ENCODE measurements around the gene EPS15.

Gene EPS15

GRCh38 chr1:51525295-51525694, 6.2 kb upstream of the EPS15 start:
- no peaks in the 10 kb centered on the region for H3K9me3 ChIP-seq (ENCODE audit: control insufficient read depth, low read length)
- H3K4me1 ChIP-seq (ENCODE audit: control insufficient read depth, insufficient read depth, low read length), result no peaks in the 10 kb centered on the region
- H3K36me3 ChIP-seq (ENCODE audit: control insufficient read depth, insufficient read depth, low read length), result no peaks in the 10 kb centered on the region
- WGBS, 2 experiments, result 96% methylated on average over 2 of the region's 2 CpGs
- H3K4me3 ChIP-seq (ENCODE audit: insufficient read depth, low read depth, low read length), result no peak overlapping the region
- H3K27ac ChIP-seq (ENCODE audit: insufficient read depth, low read depth, low read length, poor library complexity, severe bottlenecking), result no peak overlapping the region
- no peaks in the 10 kb centered on the region for H3K27me3 ChIP-seq (ENCODE audit: control insufficient read depth, insufficient read depth, low read length, poor library complexity, severe bottlenecking)

- Histone ChIP-seq H3K36me3 (ENCODE audit: control insufficient read depth, insufficient read depth, low read length) (no peaks in the 10 kb centered on the region), H3K27me3 (ENCODE audit: control insufficient read depth, insufficient read depth, low read length, poor library complexity, severe bottlenecking) (no peaks in the 10 kb centered on the region), H3K4me3 (ENCODE audit: insufficient read depth, low read depth, low read length) (no peak overlapping the region), H3K4me1 (ENCODE audit: control insufficient read depth, insufficient read depth, low read length) (no peaks in the 10 kb centered on the region), H3K27ac (ENCODE audit: insufficient read depth, low read depth, low read length, poor library complexity, severe bottlenecking) (no peak overlapping the region), H3K9me3 (ENCODE audit: control insufficient read depth, low read length) (no peaks in the 10 kb centered on the region)
- 100% methylated on average over 1 of the region's 1 CpG for WGBS, 2 experiments
Observed at GRCh38 chr1:51524817-51525216, 5.8 kb upstream of the EPS15 start.

GRCh38 chr1:51523931-51524330, 4.9 kb upstream of the EPS15 start:
- no peaks in the 10 kb centered on the region for H3K4me1 ChIP-seq (ENCODE audit: control insufficient read depth, insufficient read depth, low read length)
- H3K27me3 ChIP-seq (ENCODE audit: control insufficient read depth, insufficient read depth, low read length, poor library complexity, severe bottlenecking), result no peaks in the 10 kb centered on the region
- H3K4me3 ChIP-seq (ENCODE audit: insufficient read depth, low read depth, low read length), result no peak overlapping the region
- no peaks in the 10 kb centered on the region for H3K36me3 ChIP-seq (ENCODE audit: control insufficient read depth, insufficient read depth, low read length)
- WGBS, 2 experiments, result 89 to 95% methylated on average over 4 of the region's 4 CpGs
- H3K27ac ChIP-seq (ENCODE audit: insufficient read depth, low read depth, low read length, poor library complexity, severe bottlenecking), result no peak overlapping the region
- H3K9me3 ChIP-seq (ENCODE audit: control insufficient read depth, low read length), result no peaks in the 10 kb centered on the region

GRCh38 chr1:51520700-51521248, 1.7 kb upstream of the EPS15 start:
- H3K9me3 ChIP-seq (ENCODE audit: control insufficient read depth, low read length), result no peaks in the 10 kb centered on the region
- H3K4me3 ChIP-seq (ENCODE audit: insufficient read depth, low read depth, low read length), result no peak overlapping the region
- H3K36me3 ChIP-seq (ENCODE audit: control insufficient read depth, insufficient read depth, low read length), result no peaks in the 10 kb centered on the region
- peaks cover 7% of the 10 kb centered on the region for H3K4me1 ChIP-seq (ENCODE audit: control insufficient read depth, insufficient read depth, low read length)
- no peaks in the 10 kb centered on the region for H3K27me3 ChIP-seq (ENCODE audit: control insufficient read depth, insufficient read depth, low read length, poor library complexity, severe bottlenecking)
- no peak overlapping the region for H3K27ac ChIP-seq (ENCODE audit: insufficient read depth, low read depth, low read length, poor library complexity, severe bottlenecking)
- 84 to 93% methylated on average over 3 of the region's 3 CpGs for WGBS, 2 experiments

GRCh38 chr1:51519865-51520699, 1.0 kb upstream of the EPS15 start:
- 91 to 92% methylated on average over 8 of the region's 8 CpGs for WGBS, 2 experiments
- H3K27me3 ChIP-seq (ENCODE audit: control insufficient read depth, insufficient read depth, low read length, poor library complexity, severe bottlenecking), result no peaks in the 10 kb centered on the region
- no peaks in the 10 kb centered on the region for H3K9me3 ChIP-seq (ENCODE audit: control insufficient read depth, low read length)
- peaks cover 7% of the 10 kb centered on the region for H3K4me1 ChIP-seq (ENCODE audit: control insufficient read depth, insufficient read depth, low read length)
- H3K36me3 ChIP-seq (ENCODE audit: control insufficient read depth, insufficient read depth, low read length), result no peaks in the 10 kb centered on the region
- no peak overlapping the region for H3K4me3 ChIP-seq (ENCODE audit: insufficient read depth, low read depth, low read length)
- H3K27ac ChIP-seq (ENCODE audit: insufficient read depth, low read depth, low read length, poor library complexity, severe bottlenecking), result no peak overlapping the region

GRCh38 chr1:51518586-51519047, 449 bp downstream of the EPS15 start:
- H3K36me3 ChIP-seq (ENCODE audit: control insufficient read depth, insufficient read depth, low read length), result no peaks in the 10 kb centered on the region
- H3K27me3 ChIP-seq (ENCODE audit: control insufficient read depth, insufficient read depth, low read length, poor library complexity, severe bottlenecking), result no peaks in the 10 kb centered on the region
- H3K27ac ChIP-seq (ENCODE audit: insufficient read depth, low read depth, low read length, poor library complexity, severe bottlenecking), result no peak overlapping the region
- 0% methylated on average over 52 of the region's 52 CpGs for WGBS, 2 experiments
- H3K9me3 ChIP-seq (ENCODE audit: control insufficient read depth, low read length), result no peaks in the 10 kb centered on the region
- H3K4me1 ChIP-seq (ENCODE audit: control insufficient read depth, insufficient read depth, low read length), result peaks cover 7% of the 10 kb centered on the region
- peak overlapping the region; percentile 83 for H3K4me3 ChIP-seq (ENCODE audit: insufficient read depth, low read depth, low read length)

- Histone ChIP-seq H3K36me3 (ENCODE audit: control insufficient read depth, insufficient read depth, low read length) (no peaks in the 10 kb centered on the region), H3K4me3 (ENCODE audit: insufficient read depth, low read depth, low read length) (peak overlapping the region; percentile 83), H3K4me1 (ENCODE audit: control insufficient read depth, insufficient read depth, low read length) (peaks cover 7% of the 10 kb centered on the region), H3K27ac (ENCODE audit: insufficient read depth, low read depth, low read length, poor library complexity, severe bottlenecking) (no peak overlapping the region), H3K27me3 (ENCODE audit: control insufficient read depth, insufficient read depth, low read length, poor library complexity, severe bottlenecking) (no peaks in the 10 kb centered on the region), H3K9me3 (ENCODE audit: control insufficient read depth, low read length) (no peaks in the 10 kb centered on the region)
- 1% methylated on average over 20 of the region's 20 CpGs for WGBS, 2 experiments
Observed at GRCh38 chr1:51518033-51518585, 957 bp downstream of the EPS15 start.

- no peak overlapping the region for H3K27ac ChIP-seq (ENCODE audit: insufficient read depth, low read depth, low read length, poor library complexity, severe bottlenecking)
- WGBS, 2 experiments, result 21 to 24% methylated on average over 7 of the region's 7 CpGs
- H3K4me3 ChIP-seq (ENCODE audit: insufficient read depth, low read depth, low read length), result peak overlapping the region; percentile 83
- H3K36me3 ChIP-seq (ENCODE audit: control insufficient read depth, insufficient read depth, low read length), result no peaks in the 10 kb centered on the region
- H3K27me3 ChIP-seq (ENCODE audit: control insufficient read depth, insufficient read depth, low read length, poor library complexity, severe bottlenecking), result no peaks in the 10 kb centered on the region
- no peaks in the 10 kb centered on the region for H3K9me3 ChIP-seq (ENCODE audit: control insufficient read depth, low read length)
- peaks cover 7% of the 10 kb centered on the region for H3K4me1 ChIP-seq (ENCODE audit: control insufficient read depth, insufficient read depth, low read length)
Observed at GRCh38 chr1:51517361-51518032, 1.6 kb downstream of the EPS15 start.

GRCh38 chr1:51516649-51517158, 2.4 kb downstream of the EPS15 start:
- Histone ChIP-seq H3K27me3 (ENCODE audit: control insufficient read depth, insufficient read depth, low read length, poor library complexity, severe bottlenecking) (no peaks in the 10 kb centered on the region), H3K36me3 (ENCODE audit: control insufficient read depth, insufficient read depth, low read length) (no peaks in the 10 kb centered on the region), H3K4me3 (ENCODE audit: insufficient read depth, low read depth, low read length) (no peak overlapping the region), H3K9me3 (ENCODE audit: control insufficient read depth, low read length) (no peaks in the 10 kb centered on the region), H3K4me1 (ENCODE audit: control insufficient read depth, insufficient read depth, low read length) (peaks cover 7% of the 10 kb centered on the region), H3K27ac (ENCODE audit: insufficient read depth, low read depth, low read length, poor library complexity, severe bottlenecking) (no peak overlapping the region)
- 64 to 71% methylated on average over 1 of the region's 2 CpGs for WGBS, 2 experiments
